HG02610 (cell line): ENCODE data around the gene AUH.

Source experiments
- ATAC-seq: cut with Tn5 transposase; IDR thresholded peaks from one replicate; pipeline ENCODE4 v1.9.1; 2021; ENCODE audit warnings: mild to moderate bottlenecking, moderate library complexity; ENCODE audit not compliant: unreplicated experiment

The AUH gene

DNA sequence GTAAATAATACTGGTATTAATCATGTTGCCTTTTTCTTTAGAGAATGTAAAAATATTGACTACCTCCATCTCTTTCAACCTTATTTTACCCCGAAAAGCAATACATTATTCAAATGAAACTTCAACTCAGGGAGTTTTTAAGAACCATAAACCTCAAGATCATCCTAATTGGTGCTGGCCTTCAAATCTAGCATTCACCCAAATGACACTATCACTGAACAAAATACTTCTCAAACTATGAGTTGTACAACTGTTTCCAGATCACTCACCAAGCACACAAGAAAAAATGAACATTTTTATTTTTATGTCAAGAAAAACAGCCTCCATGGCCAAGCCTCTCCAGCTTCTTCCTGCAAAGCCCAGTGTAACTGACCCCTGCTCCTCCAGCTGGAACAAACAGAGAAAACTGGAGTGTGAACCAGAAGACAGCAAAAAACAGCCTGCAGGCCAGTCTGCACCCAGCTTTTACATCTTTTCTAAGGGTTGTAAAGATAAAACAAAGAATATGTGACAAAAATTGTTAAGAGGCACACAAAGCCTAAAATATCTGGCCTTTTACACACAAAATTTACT, 21.2 kb downstream of the AUH start:
- no peak for ATAC-seq

- ATAC-seq = no peak
These were observed 23.0 kb downstream of the AUH start for GRCh38 chr9:91338681-91339080.

DNA sequence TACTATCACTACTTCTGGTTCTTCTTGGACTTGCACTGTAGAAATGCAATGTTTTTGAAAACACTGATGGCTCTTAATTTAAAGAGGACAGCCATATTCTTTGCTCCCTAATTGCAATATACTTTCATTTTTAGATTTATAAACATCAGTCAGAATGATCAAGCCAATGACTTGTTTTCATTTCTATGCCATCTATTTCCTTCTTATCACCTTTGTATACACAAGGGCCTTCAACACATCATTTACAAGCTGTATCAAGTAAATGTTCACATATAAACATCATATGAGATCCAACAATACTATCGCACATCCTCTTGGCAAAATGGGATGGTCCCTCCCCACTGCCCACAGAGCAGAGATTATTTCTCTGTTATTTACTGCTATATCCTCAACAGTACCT, 24.9 kb downstream of the AUH start:
- ATAC-seq = no peak

DNA sequence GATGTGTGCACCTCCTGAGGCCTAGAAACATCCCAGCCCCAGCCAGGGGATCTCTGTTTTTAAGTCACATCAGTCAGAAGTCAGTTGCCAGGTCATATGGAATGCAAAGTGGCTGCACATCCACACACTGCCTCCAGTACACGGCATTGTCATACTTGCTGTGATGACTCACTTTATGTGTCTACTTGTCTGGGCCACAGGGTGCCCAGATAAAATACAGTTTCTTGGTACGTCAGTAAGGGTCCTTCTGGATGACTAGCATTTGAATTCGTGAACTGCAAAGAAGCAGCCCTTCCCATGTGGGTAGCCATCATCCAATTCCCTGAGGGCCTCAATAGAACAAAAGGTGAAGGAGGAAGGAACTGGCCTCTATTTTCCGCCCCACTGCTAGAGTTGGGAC, 27.7 kb downstream of the AUH start:
- ATAC-seq = no peak

- ATAC-seq = no peak
These were observed 28.2 kb downstream of the AUH start for GRCh38 chr9:91333551-91333950.

GRCh38 chr9:91332546-91333231, 29.0 kb downstream of the AUH start:
- ATAC-seq = no peak

DNA sequence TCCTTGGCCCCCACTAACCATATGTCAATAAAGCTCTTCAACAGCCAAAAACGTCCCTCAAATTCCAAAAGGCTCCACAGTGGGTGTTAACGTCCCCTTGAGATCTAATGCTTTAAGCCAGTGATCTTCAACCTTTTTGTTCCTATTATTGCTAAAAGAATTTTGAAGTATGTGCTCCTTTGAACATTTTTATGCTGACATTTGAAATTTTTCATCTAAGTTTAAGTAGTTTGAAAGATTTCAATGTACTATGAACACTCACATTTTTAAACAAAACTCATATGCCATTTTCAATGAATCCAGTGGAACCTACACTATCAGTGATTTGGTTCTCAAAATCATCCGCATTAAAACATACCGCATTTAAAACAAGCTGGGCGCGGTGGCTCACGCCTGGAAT, 29.9 kb downstream of the AUH start:
- ATAC-seq = no peak

DNA sequence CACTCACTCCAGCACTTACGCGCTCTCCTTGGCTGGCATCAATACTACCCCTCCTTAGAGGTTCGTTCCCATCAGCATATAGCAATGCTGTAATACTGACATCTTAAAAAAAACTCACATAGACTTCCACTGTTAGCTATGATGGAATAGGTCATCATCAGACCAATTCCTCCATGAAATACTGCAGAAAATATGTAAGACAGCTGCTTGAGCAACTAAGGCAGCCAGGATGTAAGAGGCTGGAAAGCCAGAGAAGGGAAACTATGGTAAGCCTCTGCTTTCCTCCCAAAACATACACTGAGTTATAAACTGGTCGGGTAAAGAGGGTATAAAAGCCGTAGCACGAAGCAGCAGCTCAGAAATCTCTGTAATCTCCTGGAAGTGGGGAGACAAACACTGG, 33.5 kb downstream of the AUH start:
- ATAC-seq = no peak

DNA sequence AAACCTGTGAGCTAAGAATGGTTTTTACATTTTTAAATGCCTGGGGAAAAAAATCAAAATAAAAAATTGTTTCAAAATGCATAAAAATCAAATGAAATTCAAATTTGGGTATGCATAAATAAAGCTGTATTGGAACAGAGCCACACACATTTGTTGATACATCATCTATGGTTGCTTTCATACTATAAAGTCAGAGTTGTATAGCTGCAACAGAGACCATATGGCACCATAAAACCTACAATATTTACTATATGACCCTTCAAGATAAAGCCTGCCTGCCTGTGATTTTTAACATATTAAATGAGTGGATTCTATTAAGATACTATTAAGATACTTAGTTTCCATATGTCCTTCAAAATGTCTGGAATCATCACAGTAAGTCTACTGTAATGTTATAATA, 40.0 kb downstream of the AUH start:
- ATAC-seq = no peak

GRCh38 chr9:91320299-91320698, 41.4 kb downstream of the AUH start:
- no peak for ATAC-seq

- ATAC-seq = no peak
These were observed 45.6 kb downstream of the AUH start for GRCh38 chr9:91316093-91316492.

- no peak for ATAC-seq
These were observed 46.5 kb downstream of the AUH start for GRCh38 chr9:91315191-91315590.

DNA sequence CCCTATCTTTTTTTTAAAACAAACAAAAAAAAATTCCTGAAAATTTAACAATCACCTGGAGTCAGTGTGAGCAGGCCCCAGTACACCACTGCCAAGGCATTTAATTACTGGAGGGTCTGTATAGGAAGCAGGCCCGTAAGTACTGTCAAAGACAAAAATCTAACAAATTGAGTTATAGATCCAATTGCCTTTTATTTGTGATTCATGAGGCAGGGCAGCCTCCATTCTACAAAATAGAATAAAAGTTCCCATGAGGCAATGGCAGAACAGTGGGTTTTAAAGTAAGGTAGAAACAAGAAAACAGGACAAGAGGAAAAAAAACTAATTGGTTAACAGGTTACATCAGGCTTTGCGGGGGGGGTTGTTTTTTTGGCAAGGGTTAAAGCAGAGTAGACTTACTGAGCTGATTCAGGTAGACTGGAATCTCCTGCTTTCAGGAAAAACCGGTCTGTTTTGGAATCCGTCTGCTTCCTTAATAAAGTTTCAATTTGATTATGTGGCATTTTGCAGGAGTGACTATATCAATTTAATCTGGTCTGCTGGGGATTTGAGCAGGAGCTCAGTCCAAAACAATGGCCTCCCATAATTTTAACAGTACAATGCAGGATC, 48.9 kb downstream of the AUH start:
- no peak for ATAC-seq

GRCh38 chr9:91310037-91310436, 51.7 kb downstream of the AUH start:
- no peak for ATAC-seq

DNA sequence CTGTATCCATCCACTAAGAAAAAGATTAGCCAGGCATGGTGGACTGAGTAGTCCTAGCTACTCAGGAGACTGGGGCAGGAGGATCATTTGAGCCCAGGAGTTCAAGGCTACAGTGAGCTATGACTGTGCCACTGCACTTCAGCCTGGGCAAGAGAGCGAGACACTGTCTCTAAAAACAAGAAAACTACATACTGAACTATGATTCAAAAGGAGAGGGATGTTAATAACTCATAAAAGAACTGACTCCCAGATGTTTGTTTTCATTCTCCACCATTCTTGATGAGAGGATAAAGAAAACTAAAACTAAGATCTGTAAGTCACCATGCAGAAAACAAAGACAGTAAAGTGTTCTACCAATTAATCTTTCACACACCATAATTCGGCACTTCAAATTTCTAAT, 53.5 kb downstream of the AUH start:
- ATAC-seq = no peak

DNA sequence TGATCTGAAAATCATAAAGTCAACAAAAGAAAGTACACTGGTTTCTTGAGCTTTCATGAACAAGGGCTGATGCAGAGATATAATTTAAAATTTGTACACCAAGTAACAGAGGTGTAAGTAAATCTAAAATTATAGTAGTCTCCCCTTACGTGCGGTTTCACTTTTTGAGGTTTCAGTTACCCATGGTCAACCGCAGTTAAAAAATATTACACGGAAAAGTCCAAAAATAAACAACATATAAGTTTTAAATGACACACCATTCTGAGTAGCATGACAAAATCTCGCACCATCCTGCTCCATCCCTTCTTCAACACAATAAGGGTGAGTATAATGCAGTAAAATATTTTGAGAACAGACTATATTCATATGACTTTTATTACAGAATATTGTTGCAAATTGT, 54.4 kb downstream of the AUH start:
- ATAC-seq = no peak

DNA sequence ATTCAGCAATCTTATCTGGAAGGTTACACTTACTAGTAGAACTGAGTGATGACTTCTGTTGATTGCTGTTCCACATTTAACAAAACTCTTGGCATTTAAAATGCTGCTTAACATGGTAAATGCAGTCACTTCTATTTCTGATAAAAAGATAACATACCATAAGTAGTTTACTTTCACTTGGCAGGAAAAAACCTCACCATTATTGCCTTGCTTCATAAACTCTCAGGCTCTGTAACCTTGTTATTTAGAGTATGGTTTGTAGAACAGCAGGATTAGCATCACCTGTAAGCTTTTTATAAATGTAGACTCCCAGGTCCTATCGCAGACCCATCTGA, 55.5 kb downstream of the AUH start:
- ATAC-seq = no peak

GRCh38 chr9:91305596-91306295, 56.0 kb downstream of the AUH start:
- no peak for ATAC-seq

DNA sequence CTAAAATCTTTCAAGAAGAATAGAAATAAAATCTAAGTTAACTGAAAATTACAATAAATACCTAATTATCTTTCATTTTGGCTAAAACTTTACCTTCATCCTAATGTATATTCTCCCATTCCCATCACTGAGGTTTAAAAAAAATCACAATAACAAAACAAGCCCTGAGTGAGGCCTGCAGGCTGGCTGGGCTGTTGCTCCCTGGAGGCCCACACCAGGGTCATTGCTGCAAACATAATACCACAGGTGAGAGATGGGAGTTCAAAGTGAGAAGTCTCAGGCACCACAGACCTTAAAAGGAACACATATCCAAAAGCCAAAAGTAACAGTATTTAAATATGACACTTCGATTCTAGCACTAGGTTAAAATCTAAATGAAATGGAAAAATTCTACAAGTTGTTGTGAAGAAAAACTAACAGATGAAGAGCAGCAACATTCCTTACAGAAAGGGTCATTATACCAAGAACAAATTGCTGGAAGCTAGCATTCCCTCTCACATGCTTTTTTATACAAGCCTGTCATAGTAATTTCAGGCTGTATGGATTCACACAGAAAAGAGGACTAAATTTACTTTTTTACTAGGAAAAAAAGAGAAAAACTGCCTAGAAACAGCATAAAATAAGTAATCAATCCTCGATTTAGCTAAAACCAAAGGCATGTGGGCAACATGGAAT, 57.8 kb downstream of the AUH start:
- no peak for ATAC-seq

- ATAC-seq = no peak
These were observed 58.9 kb downstream of the AUH start for GRCh38 chr9:91302831-91303230.

DNA sequence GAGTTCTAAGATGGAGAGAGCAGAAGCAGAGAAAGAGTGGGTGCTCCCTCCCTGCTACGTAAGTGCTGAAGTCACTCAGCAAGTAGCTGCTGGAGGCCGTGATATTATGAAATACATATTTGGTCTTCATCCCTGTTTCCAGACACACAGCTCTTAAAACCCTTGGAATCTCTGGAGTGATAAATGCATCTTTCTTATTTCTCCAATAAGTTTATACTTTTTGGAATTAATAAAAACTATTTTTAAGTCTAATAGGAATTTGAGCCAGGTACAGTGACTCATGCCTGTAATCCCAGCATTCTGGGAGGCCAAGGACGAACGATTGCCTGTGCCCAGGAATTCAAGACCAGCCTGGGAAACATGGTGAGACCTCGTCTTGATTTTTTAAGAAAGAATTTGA, 60.6 kb downstream of the AUH start:
- ATAC-seq = no peak

DNA sequence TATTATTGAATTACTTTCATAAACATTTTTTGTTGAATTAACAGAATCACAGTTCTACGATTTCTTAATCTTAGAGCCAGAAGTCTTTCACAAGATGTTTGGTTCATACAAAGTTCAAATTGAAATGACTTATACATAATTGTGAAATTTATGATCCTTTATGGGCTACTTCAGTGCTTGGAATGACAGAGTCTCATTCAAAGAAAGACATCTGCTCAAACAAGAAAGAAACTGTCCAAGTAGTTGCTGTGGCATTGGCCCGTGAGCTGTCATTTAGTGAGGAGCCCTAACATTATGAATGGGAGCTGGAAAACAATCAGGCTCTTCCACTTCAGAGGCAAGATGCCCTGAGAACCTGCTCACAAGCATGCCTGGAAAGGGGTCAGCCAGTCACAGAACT, 63.4 kb downstream of the AUH start:
- ATAC-seq = no peak
